Heart left ventricle (tissue), 13 donors: ENCODE results near the gene JUP.

Experiments
- POLR2A ChIP-seq, 2 donors: fragments of 450-650 bp; IDR thresholded peaks; one replicate each; pipeline ENCODE4 v1.6.1; 2017; ENCODE audit warnings: antibody characterized with exemption in 2 of 2, mild to moderate bottlenecking in 2 of 2, moderate library complexity in 2 of 2
- TF ChIP-seq, protein P1 (sequence below), 12 donors: fragments of 200-600 bp; sonication (generic) in 4 of 12; IDR thresholded peaks; one replicate each; pipeline versions ENCODE4 v1.5.0 to v1.8.0; 2018 to 2022; ENCODE audit warnings: antibody characterized with exemption in 12 of 12, mild to moderate bottlenecking in 5 of 12
- donor health status: ischemic (EF 13 %, LVEDD 7.1; RV severe dilation, severe dysfunction).
- donor health status: DM: no; HTN: yes; CAD: no.
- donor health status: DM: no; HTN: no; CAD: no.
- donor health status: ischemic (EF 25% LVEDD 6.9; RV normal size, moderate dysfunction).
- donor health status: ischemic (EF 25% LVEDD 5.7; RV mildly dilated, moderate dysfunction).
- donor health status: ischemic (EF 35%, LVEDD 5.7; RV mildly dilated, moderate dysfunction).
- donor health status: nonischemic (EF 11% LVEDD 7.7; RV severe dilation, severe dysfunction).
- donor health status: DM: yes; HTN: yes; CAD: no.
- donor health status: PGD.
- donor health status: ischemic (EF 29% LVEDD 5.4; RV normal size, mild dysfunction).
- donor health status: nonischemic (EF 23%, LVEDD 6.1; RV moderate dilation, normal function).

DNA sequence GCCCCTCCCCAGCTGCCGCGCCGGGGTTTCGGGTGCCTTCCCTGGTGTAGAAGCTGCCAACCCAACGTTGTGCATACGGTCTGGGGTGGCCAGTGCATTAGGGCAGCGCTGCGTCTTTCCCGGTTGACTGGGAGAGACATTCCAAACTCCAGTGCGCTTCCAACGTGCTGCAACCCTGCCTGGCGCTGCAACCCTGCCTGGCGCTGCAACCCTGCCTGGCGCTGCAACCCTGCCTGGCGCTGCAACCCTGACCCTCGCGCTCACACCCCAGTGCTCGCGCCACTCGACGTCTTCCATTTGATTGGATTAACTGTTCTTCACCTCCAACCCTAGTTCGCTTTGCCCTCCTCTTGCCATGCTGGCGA lies 51.6 kb downstream of the JUP start:
- no peak for TF ChIP-seq POLR2A (IDR thresholded peaks at IDR 0.05)
- TF ChIP-seq, protein P1, sequence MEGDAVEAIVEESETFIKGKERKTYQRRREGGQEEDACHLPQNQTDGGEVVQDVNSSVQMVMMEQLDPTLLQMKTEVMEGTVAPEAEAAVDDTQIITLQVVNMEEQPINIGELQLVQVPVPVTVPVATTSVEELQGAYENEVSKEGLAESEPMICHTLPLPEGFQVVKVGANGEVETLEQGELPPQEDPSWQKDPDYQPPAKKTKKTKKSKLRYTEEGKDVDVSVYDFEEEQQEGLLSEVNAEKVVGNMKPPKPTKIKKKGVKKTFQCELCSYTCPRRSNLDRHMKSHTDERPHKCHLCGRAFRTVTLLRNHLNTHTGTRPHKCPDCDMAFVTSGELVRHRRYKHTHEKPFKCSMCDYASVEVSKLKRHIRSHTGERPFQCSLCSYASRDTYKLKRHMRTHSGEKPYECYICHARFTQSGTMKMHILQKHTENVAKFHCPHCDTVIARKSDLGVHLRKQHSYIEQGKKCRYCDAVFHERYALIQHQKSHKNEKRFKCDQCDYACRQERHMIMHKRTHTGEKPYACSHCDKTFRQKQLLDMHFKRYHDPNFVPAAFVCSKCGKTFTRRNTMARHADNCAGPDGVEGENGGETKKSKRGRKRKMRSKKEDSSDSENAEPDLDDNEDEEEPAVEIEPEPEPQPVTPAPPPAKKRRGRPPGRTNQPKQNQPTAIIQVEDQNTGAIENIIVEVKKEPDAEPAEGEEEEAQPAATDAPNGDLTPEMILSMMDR (IDR thresholded peaks at IDR 0.05): no peak
